ENCODE results near the gene MAMSTR. TPM values are rescaled to one million over a fixed set of nuclear protein-coding genes. Genes with fewer than 3 reads are reported as not detected.
A peak's percentile ranks its signal among the peaks of the same experiment; 100 is the strongest.

The MAMSTR gene
- total and polyA plus RNA-seq, 9 of the 15 experiments (the other 6 are each of a cell fraction or from before 2014, with no cell fraction given) = 0.08 to 1.00 (median 0.40) TPM; not detected in 1

DNA sequence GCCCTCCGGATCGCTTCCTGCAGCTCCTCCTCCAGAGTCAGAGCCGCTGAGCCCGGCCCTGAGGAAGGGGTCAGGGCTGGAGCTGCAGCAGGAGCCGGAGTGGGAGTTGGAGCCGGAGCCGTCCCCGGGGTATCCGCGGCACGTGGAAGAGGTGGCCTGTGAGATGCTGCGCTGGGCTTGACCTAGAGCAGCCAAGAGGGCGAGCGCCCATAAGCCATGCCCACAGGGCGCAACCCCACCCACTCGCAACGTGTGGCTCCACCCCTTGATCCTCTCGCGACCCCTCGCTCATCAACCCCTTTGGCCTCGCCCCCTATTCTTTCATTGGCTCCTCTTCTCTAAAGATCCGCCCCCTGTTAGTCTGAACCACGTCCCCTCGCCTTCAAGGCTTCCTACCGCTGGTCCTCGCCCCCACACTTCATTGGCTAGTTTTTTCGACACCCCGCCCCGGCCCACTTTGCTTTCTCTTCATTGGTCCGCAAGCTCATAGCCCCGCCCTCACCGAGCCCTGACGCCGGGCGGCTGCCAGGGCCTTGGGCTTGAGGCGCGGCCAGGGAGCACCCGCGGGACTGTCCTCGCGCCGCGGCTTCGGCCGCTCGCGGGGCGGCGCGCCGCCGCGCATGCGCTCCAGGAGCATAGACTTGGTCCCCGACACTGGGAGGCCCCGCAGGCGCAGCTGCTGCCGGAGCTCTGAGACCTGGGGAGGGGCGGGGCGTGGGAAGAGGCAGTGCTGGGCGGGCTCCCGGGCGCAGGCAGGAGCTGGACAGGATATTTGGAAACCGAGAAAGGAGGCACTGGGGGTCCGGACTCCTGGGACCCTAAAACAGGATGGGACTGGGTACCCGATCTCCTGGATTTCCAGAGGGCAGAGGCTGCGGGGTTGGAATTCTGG lies 5.4 kb downstream of the MAMSTR start:
- Histone ChIP-seq H3K27me3 (ENCODE audit: control insufficient read depth in 2 of 2, insufficient read depth in 2 of 2, low read length in 2 of 2) (no peaks in the 10 kb centered on the region), H3K4me3 (peak overlapping the region; percentile 73), H3K9me3 (replicated peaks; ENCODE audit: control insufficient read depth, insufficient read depth, low read depth, low read length) (no peaks in the 10 kb centered on the region), H3K4me1 (replicated peaks in 1 of 2; ENCODE audit: control insufficient read depth in 2 of 2, insufficient read depth in 2 of 2, low read length in 2 of 2) (peaks cover 18 to 45% of the 10 kb centered on the region in 2 experiments), H2AFZ (ENCODE audit: low read depth, low read length) (peak overlapping the region; percentile 92), H3K36me3 (ENCODE audit: control insufficient read depth, insufficient read depth, low read length) (no peaks in the 10 kb centered on the region), H3K9me1 (ENCODE audit: control insufficient read depth, insufficient read depth, low read length) (no peaks in the 10 kb centered on the region), H4K20me1 (replicated peaks; ENCODE audit: control insufficient read depth, insufficient read depth, low read length) (no peaks in the 10 kb centered on the region), H3K4me2 (ENCODE audit: insufficient read depth, low read length) (peak overlapping the region; percentile 85), H3K79me2 (ENCODE audit: control insufficient read depth, insufficient read depth, low read length) (peaks cover 7% of the 10 kb centered on the region; the same call in 1 of the 3 replicates), H3K9ac (ENCODE audit: insufficient read depth in 1 of 2, low read depth in 2 of 2, low read length in 2 of 2) (peak overlapping the region; percentile 80 to 87), H3K27ac (ENCODE audit: extremely low read depth, low read depth, low read length) (peak overlapping the region; percentile 70)
- FAIRE-seq (peak; percentile 99), DNase-seq (ENCODE audit: extremely low read depth in 1 of 4, low spot score in 3 of 4) (peak; percentile 98 to 99 (median 98)), ATAC-seq (peak; percentile 97)
- intact Hi-C loops (cut with micrococcal nuclease) = loop anchor here (2.0 kb wide), 1 partner anchor 39 kb away; no protein-coding TSS in a partner anchor
- under 1% methylated on average over 59 of the region's 67 CpGs for WGBS (ENCODE audit: insufficient coverage, low coverage, missing lambda C conversion rate)
- in situ Hi-C loops (cut with MboI) = no loop called here
- ChIA-PET CTCF (ENCODE audit: low intra/inter-chr PET ratio) (interaction anchor here (0.7 kb wide), 2 partner anchors 139 to 482 kb away, joined by 4 to 6 read pairs; no protein-coding TSS in a partner anchor), POLR2A (interaction anchor here (0.6 to 1.5 kb wide), 7 partner anchors 9 to 182 kb away, joined by 3 to 10 read pairs (median 3); no protein-coding TSS in a partner anchor)
- no TSS peak for BruUV-seq (replicated peaks)
- TF ChIP-seq MAZ (CRISPR knock-in tag; conservative IDR thresholded peaks at IDR 0.05 in 1 of 2, IDR thresholded peaks at IDR 0.05 in 1 of 2) (peak in 1 of 2 experiments; percentile 53; a peak in 2 of 4 replicates), POLR2A (conservative IDR thresholded peaks at IDR 0.05) (peak; percentile 39; the same call in 1 of the 2 replicates), RFX7 (CRISPR knock-in tag; IDR thresholded peaks at IDR 0.05) (no peak), PKNOX1 (IDR thresholded peaks at IDR 0.05) (peak; percentile 77), ZBTB43 (CRISPR knock-in tag; IDR thresholded peaks at IDR 0.05) (no peak), DMBX1 (CRISPR knock-in tag; IDR thresholded peaks at IDR 0.05; ENCODE audit: borderline replicate concordance) (no peak), ZNF212 (CRISPR knock-in tag; IDR thresholded peaks at IDR 0.05) (0 out of 2 replicates have a peak, but pooled peaks have one; percentile 37), HCFC1 (IDR thresholded peaks at IDR 0.05; ENCODE audit: low read depth, low read length) (peak; percentile 19; the same call in 1 of the 2 replicates), POLR2AphosphoS5 (IDR thresholded peaks at IDR 0.05; ENCODE audit: control insufficient read depth, insufficient read depth, low read depth, low read length) (0 out of 2 replicates have a peak, but pooled peaks have one; percentile 33), L3MBTL2 (IDR thresholded peaks at IDR 0.05) (peak; percentile 92), HNRNPLL (IDR thresholded peaks at IDR 0.05; ENCODE audit: low read depth, low read length, poor library complexity, severe bottlenecking) (peak; percentile 27), E2F4 (CRISPR knock-in tag; IDR thresholded peaks at IDR 0.05; ENCODE audit: low read depth) (no peak), HDAC2 (IDR thresholded peaks at IDR 0.05) (peak; percentile 82)
- TF ChIP-seq, protein P1, sequence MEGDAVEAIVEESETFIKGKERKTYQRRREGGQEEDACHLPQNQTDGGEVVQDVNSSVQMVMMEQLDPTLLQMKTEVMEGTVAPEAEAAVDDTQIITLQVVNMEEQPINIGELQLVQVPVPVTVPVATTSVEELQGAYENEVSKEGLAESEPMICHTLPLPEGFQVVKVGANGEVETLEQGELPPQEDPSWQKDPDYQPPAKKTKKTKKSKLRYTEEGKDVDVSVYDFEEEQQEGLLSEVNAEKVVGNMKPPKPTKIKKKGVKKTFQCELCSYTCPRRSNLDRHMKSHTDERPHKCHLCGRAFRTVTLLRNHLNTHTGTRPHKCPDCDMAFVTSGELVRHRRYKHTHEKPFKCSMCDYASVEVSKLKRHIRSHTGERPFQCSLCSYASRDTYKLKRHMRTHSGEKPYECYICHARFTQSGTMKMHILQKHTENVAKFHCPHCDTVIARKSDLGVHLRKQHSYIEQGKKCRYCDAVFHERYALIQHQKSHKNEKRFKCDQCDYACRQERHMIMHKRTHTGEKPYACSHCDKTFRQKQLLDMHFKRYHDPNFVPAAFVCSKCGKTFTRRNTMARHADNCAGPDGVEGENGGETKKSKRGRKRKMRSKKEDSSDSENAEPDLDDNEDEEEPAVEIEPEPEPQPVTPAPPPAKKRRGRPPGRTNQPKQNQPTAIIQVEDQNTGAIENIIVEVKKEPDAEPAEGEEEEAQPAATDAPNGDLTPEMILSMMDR (IDR thresholded peaks at IDR 0.05 in 2 of 3, conservative IDR thresholded peaks at IDR 0.05 in 1 of 3; ENCODE audit: insufficient read depth in 2 of 3, low read depth in 1 of 3, low read length in 3 of 3) = peak in 2 of 3 experiments; percentile 31 to 36; a peak in 3 of 6 replicates

Data from K562 (cell line).